ENCODE data around the gene GPC5.
A peak's percentile ranks its signal among the peaks of the same experiment; 100 is the strongest.
"Not testable (repeated sequence)": the region's sequence is repeated elsewhere in the genome, so short reads cannot be mapped to it uniquely, and the experiment has no call there.

GPC5 gene

GRCh38 chr13:92716749-92717148 lies 1318.3 kb downstream of the GPC5 start:
- peak; percentile 90 for FAIRE-seq

GRCh38 chr13:92717857-92718256 lies 1319.4 kb downstream of the GPC5 start:
- FAIRE-seq, result no peak

GRCh38 chr13:92719868-92720267 lies 1321.4 kb downstream of the GPC5 start:
- FAIRE-seq, result no peak

GRCh38 chr13:92721620-92722019 lies 1323.2 kb downstream of the GPC5 start:
- FAIRE-seq, result no peak

- FAIRE-seq, result no peak
Observed at GRCh38 chr13:92727118-92727517, 1328.7 kb downstream of the GPC5 start.

- FAIRE-seq, result no peak
Observed at GRCh38 chr13:92734068-92734467, 1335.6 kb downstream of the GPC5 start.

- FAIRE-seq, result no peak
Observed at GRCh38 chr13:92734545-92734944, 1336.1 kb downstream of the GPC5 start.

- no peak for FAIRE-seq
Observed at GRCh38 chr13:92735909-92736308, 1337.5 kb downstream of the GPC5 start.

- no peak for FAIRE-seq
Observed at GRCh38 chr13:92739306-92739818, 1340.9 kb downstream of the GPC5 start.

- no peak for FAIRE-seq
Observed at GRCh38 chr13:92743992-92744391, 1345.6 kb downstream of the GPC5 start.

- FAIRE-seq, result no peak
Observed at GRCh38 chr13:92745258-92745657, 1346.8 kb downstream of the GPC5 start.

- FAIRE-seq, result not testable (repeated sequence)
Observed at GRCh38 chr13:92752705-92753104, 1354.3 kb downstream of the GPC5 start.

GRCh38 chr13:92761710-92762109 lies 1363.3 kb downstream of the GPC5 start:
- FAIRE-seq, result no peak

- FAIRE-seq, result peak; percentile 51
Observed at GRCh38 chr13:92767468-92767867, 1369.0 kb downstream of the GPC5 start.

GRCh38 chr13:92768602-92769001 lies 1370.2 kb downstream of the GPC5 start:
- no peak for FAIRE-seq

GRCh38 chr13:92769046-92769445 lies 1370.6 kb downstream of the GPC5 start:
- peak; percentile 29 for FAIRE-seq

GRCh38 chr13:92775658-92776057 lies 1377.2 kb downstream of the GPC5 start:
- FAIRE-seq, result no peak

- FAIRE-seq, result no peak
Observed at GRCh38 chr13:92781965-92782690, 1383.7 kb downstream of the GPC5 start.

GRCh38 chr13:92802776-92803175 lies 1404.4 kb downstream of the GPC5 start:
- FAIRE-seq, result no peak

GRCh38 chr13:92804346-92804745 lies 1405.9 kb downstream of the GPC5 start:
- no peak for FAIRE-seq

GRCh38 chr13:92804926-92805325 lies 1406.5 kb downstream of the GPC5 start:
- no peak for FAIRE-seq

- FAIRE-seq, result peak; percentile 3
Observed at GRCh38 chr13:92805766-92806165, 1407.3 kb downstream of the GPC5 start.

- peak; percentile 95 for FAIRE-seq
Observed at GRCh38 chr13:92806215-92806614, 1407.8 kb downstream of the GPC5 start.

- no peak for FAIRE-seq
Observed at GRCh38 chr13:92807353-92807752, 1408.9 kb downstream of the GPC5 start.

- no peak for FAIRE-seq
Observed at GRCh38 chr13:92807966-92808365, 1409.5 kb downstream of the GPC5 start.
